ENCODE measurements around the gene PRPF19.

The PRPF19 gene
- total RNA-seq, result 50.7 to 52.2 (median 51.2) reads per million in 3 donors

DNA sequence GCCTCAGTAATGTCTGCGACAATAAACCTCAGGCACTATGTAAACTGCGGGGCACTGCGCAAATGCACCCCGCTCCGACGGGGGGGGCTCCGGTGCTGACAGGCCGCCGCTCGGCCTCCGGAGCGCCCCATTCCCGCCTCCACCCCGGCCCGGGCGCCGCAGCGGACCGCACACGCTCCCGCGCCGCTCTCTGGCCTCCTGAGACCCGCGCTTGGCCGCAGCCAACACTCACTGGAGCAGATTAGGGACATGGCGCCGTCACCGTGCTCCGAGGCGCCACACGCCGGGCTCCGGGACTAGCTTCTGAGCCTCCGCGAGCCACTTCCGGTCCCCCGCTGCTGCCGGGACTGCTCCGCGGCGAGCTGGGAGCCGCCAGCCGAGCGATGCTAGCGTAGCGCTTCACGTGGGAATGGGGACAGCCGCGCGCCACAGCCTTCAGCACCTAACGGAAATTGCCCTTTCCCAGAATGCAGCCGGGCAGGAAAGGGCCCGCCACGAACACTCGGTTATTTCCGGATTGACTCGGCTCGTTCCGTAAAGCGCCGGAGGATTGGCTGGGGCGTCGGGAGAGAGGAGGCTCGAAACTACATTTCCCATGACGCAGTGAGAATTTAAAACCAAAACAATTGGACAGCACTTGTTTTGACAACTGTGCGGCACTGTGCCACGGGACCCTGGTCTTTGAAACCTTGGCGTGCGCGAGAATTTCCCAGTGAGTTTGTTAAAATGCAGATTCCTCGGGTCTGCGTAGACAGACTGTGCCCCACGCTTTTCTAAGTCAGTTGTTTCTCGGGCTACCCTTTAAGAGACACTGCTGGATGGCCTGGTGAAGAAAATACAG lies at the start of gene PRPF19:
TSS of gene PRPF19 (minus strand) at position 454 of the 841 bp plus-strand sequence. CDS start at position 251, 203 bp downstream.
- Histone ChIP-seq H3K4me1 (ENCODE audit: control insufficient read depth, insufficient read depth, low read length, poor library complexity, severe bottlenecking) (peaks cover 18% of the 10 kb centered on the region), H3K4me3 (ENCODE audit: insufficient read depth, low read depth, low read length, poor library complexity, severe bottlenecking) (peak within 1 kb of the TSS; percentile 77), H3K27me3 (replicated peaks; ENCODE audit: control insufficient read depth, insufficient read depth, low read length, poor library complexity, severe bottlenecking) (no peaks in the 10 kb centered on the region), H3K36me3 (ENCODE audit: control insufficient read depth, insufficient read depth, low read length) (peaks cover 24% of the 10 kb centered on the region), H3K27ac (ENCODE audit: insufficient read depth, low read length, poor library complexity, severe bottlenecking) (peak within 1 kb of the TSS; percentile 88), H3K9me3 (ENCODE audit: control insufficient read depth, low read length) (no peaks in the 10 kb centered on the region)
- peak; percentile 94 to 99 (median 99) for DNase-seq

- no peak for DNase-seq
- peaks cover 14% of the 10 kb centered on the region for H3K27me3 ChIP-seq (replicated peaks; ENCODE audit: control insufficient read depth, insufficient read depth, low read length, poor library complexity, severe bottlenecking)
- no peaks in the 10 kb centered on the region for H3K36me3 ChIP-seq (ENCODE audit: control insufficient read depth, insufficient read depth, low read length)
- H3K9me3 ChIP-seq (ENCODE audit: control insufficient read depth, low read length), result no peaks in the 10 kb centered on the region
- H3K4me1 ChIP-seq (ENCODE audit: control insufficient read depth, insufficient read depth, low read length, poor library complexity, severe bottlenecking), result peaks cover 18% of the 10 kb centered on the region
- H3K4me3 ChIP-seq (ENCODE audit: insufficient read depth, low read depth, low read length, poor library complexity, severe bottlenecking), result no peak overlapping the region
- H3K27ac ChIP-seq (ENCODE audit: insufficient read depth, low read length, poor library complexity, severe bottlenecking), result no peak overlapping the region
These were observed 49.2 kb upstream of the PRPF19 start for GRCh38 chr11:60955571-60955970.

- no peak for DNase-seq
- Histone ChIP-seq H3K4me3 (ENCODE audit: insufficient read depth, low read depth, low read length, poor library complexity, severe bottlenecking) (no peak overlapping the region), H3K9me3 (ENCODE audit: control insufficient read depth, low read length) (no peaks in the 10 kb centered on the region), H3K27ac (ENCODE audit: insufficient read depth, low read length, poor library complexity, severe bottlenecking) (no peak overlapping the region), H3K4me1 (ENCODE audit: control insufficient read depth, insufficient read depth, low read length, poor library complexity, severe bottlenecking) (peaks cover 18% of the 10 kb centered on the region), H3K27me3 (replicated peaks; ENCODE audit: control insufficient read depth, insufficient read depth, low read length, poor library complexity, severe bottlenecking) (peaks cover 14% of the 10 kb centered on the region), H3K36me3 (ENCODE audit: control insufficient read depth, insufficient read depth, low read length) (no peaks in the 10 kb centered on the region)
These were observed 48.0 kb upstream of the PRPF19 start for GRCh38 chr11:60954421-60954820.

- no peak overlapping the region for H3K27ac ChIP-seq (ENCODE audit: insufficient read depth, low read length, poor library complexity, severe bottlenecking)
- no peak for DNase-seq
- H3K27me3 ChIP-seq (replicated peaks; ENCODE audit: control insufficient read depth, insufficient read depth, low read length, poor library complexity, severe bottlenecking), result peaks cover 14% of the 10 kb centered on the region
- no peaks in the 10 kb centered on the region for H3K9me3 ChIP-seq (ENCODE audit: control insufficient read depth, low read length)
- peaks cover 18% of the 10 kb centered on the region for H3K4me1 ChIP-seq (ENCODE audit: control insufficient read depth, insufficient read depth, low read length, poor library complexity, severe bottlenecking)
- no peak overlapping the region for H3K4me3 ChIP-seq (ENCODE audit: insufficient read depth, low read depth, low read length, poor library complexity, severe bottlenecking)
- no peaks in the 10 kb centered on the region for H3K36me3 ChIP-seq (ENCODE audit: control insufficient read depth, insufficient read depth, low read length)
These were observed 47.4 kb upstream of the PRPF19 start for GRCh38 chr11:60953781-60954180.

DNA sequence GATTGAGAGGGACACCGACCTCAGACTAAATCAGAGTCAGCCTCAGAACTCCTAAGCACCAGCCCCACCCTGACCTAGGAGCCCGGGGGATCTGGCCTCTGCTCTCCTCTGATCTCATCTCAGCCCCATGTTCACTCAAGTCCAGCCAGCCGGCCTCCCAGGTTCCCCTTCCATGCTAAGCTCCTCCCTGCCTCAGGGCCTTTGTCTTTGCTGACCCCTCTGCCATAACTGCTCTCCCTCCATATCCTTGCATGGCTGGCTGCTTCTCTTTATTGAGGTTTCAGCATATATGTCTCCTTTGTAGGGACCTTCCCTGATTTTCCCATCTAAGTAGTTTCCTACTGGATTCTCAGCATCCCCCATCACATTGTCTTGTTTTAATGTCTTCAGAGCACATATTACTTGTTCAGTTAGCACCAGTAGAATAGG lies 46.4 kb upstream of the PRPF19 start:
- no peak for DNase-seq
- Histone ChIP-seq H3K9me3 (ENCODE audit: control insufficient read depth, low read length) (no peaks in the 10 kb centered on the region), H3K36me3 (ENCODE audit: control insufficient read depth, insufficient read depth, low read length) (no peaks in the 10 kb centered on the region), H3K4me3 (ENCODE audit: insufficient read depth, low read depth, low read length, poor library complexity, severe bottlenecking) (no peak overlapping the region), H3K27me3 (replicated peaks; ENCODE audit: control insufficient read depth, insufficient read depth, low read length, poor library complexity, severe bottlenecking) (peaks cover 14% of the 10 kb centered on the region), H3K27ac (ENCODE audit: insufficient read depth, low read length, poor library complexity, severe bottlenecking) (peak overlapping the region; percentile 45), H3K4me1 (ENCODE audit: control insufficient read depth, insufficient read depth, low read length, poor library complexity, severe bottlenecking) (peaks cover 18% of the 10 kb centered on the region)

DNA sequence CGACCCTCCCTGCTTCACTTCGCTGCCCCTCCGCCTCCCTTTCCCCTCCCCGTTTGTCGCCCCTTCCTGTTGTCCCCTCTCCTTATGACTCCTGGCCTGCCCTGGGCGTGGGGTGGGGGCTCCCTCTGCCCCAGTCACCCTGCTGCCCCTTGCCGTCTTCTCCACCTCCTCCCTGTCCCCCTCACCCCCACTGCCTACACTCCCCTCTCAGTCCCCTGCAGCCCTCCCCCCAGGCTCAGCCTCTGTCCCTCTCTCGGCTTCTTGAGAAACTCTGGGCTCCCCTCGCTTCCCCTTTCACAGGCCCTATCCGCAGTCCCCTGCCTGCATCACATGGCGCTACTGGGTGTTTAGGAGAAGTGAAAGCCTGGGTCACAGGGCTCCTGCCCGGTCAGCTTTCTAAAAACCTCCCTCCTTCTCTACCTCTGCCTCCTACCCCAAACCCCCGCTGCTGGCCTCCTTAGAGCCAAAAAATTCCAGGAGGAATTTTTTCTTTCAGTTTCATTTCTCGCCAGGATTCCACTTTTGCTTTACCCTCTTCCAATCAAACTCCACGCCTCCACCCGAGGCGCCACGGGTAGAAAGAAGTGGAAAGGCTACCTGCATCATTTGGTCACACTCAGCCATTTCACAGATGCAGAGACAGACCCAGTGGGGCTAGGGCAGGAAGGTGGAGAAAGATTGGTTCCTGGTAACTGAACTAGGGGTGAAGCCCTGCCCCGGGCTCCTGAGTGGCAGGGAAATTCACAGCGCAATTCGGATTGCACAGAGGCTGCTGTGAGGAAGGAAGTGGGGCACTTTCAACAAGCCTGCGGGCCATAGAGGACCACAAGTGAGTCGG lies 45.7 kb upstream of the PRPF19 start, which contains the start of gene SLC15A3:
TSS of gene SLC15A3 (minus strand) at position 273 of the 838 bp plus-strand sequence. CDS start 625 bp downstream, outside the sequence.
- Histone ChIP-seq H3K36me3 (ENCODE audit: control insufficient read depth, insufficient read depth, low read length) (no peaks in the 10 kb centered on the region), H3K27ac (ENCODE audit: insufficient read depth, low read length, poor library complexity, severe bottlenecking) (peak within 1 kb of the TSS; percentile 45), H3K4me3 (ENCODE audit: insufficient read depth, low read depth, low read length, poor library complexity, severe bottlenecking) (peak within 1 kb of the TSS; percentile 35), H3K4me1 (ENCODE audit: control insufficient read depth, insufficient read depth, low read length, poor library complexity, severe bottlenecking) (peaks cover 18% of the 10 kb centered on the region), H3K9me3 (ENCODE audit: control insufficient read depth, low read length) (no peaks in the 10 kb centered on the region), H3K27me3 (replicated peaks; ENCODE audit: control insufficient read depth, insufficient read depth, low read length, poor library complexity, severe bottlenecking) (peaks cover 14% of the 10 kb centered on the region)
- no peak for DNase-seq

DNA sequence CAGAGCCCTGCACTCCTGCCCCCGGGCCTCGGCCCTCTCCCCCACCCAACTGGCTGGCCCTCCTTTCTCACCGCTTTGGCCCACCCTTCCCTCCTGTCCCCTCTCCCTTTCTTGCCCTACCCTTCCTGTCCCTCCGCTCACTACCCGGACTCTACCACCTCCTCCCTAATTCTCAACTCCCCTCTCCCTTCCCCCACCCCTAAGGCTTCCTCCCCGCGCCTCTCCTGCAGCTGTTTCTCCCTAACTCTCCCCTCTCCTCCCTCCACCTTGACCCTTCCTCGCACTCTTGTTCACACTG lies 45.2 kb upstream of the PRPF19 start:
- no peaks in the 10 kb centered on the region for H3K36me3 ChIP-seq (ENCODE audit: control insufficient read depth, insufficient read depth, low read length)
- peaks cover 18% of the 10 kb centered on the region for H3K4me1 ChIP-seq (ENCODE audit: control insufficient read depth, insufficient read depth, low read length, poor library complexity, severe bottlenecking)
- H3K9me3 ChIP-seq (ENCODE audit: control insufficient read depth, low read length), result no peaks in the 10 kb centered on the region
- peaks cover 14% of the 10 kb centered on the region for H3K27me3 ChIP-seq (replicated peaks; ENCODE audit: control insufficient read depth, insufficient read depth, low read length, poor library complexity, severe bottlenecking)
- H3K4me3 ChIP-seq (ENCODE audit: insufficient read depth, low read depth, low read length, poor library complexity, severe bottlenecking), result no peak overlapping the region
- no peak overlapping the region for H3K27ac ChIP-seq (ENCODE audit: insufficient read depth, low read length, poor library complexity, severe bottlenecking)
- no peak for DNase-seq

GRCh38 chr11:60950933-60951605 lies 44.7 kb upstream of the PRPF19 start:
- Histone ChIP-seq H3K4me3 (ENCODE audit: insufficient read depth, low read depth, low read length, poor library complexity, severe bottlenecking) (no peak overlapping the region), H3K9me3 (ENCODE audit: control insufficient read depth, low read length) (no peaks in the 10 kb centered on the region), H3K36me3 (ENCODE audit: control insufficient read depth, insufficient read depth, low read length) (no peaks in the 10 kb centered on the region), H3K27me3 (replicated peaks; ENCODE audit: control insufficient read depth, insufficient read depth, low read length, poor library complexity, severe bottlenecking) (peaks cover 14% of the 10 kb centered on the region), H3K4me1 (ENCODE audit: control insufficient read depth, insufficient read depth, low read length, poor library complexity, severe bottlenecking) (peaks cover 18% of the 10 kb centered on the region), H3K27ac (ENCODE audit: insufficient read depth, low read length, poor library complexity, severe bottlenecking) (no peak overlapping the region)
- no peak for DNase-seq

DNA sequence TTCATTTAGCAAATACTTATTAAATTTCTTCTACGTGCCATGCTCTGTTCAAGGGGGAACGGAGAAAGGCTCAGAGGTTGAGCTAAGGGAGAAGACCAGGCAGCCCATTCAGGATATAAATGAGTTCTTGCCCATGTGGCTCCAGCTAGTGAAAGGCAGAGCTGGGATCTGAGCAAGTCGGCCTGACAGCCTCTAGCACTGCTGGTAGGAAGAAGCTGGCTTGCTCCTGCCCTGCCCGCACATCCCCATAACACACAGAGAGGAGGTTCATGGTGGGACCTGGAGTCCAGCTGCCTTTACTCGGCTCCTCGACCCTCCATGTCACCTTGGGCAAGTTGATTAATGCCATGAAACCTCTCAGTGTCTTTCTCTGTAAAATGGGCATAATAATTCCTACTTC lies 43.6 kb upstream of the PRPF19 start:
- Histone ChIP-seq H3K36me3 (ENCODE audit: control insufficient read depth, insufficient read depth, low read length) (no peaks in the 10 kb centered on the region), H3K27ac (ENCODE audit: insufficient read depth, low read length, poor library complexity, severe bottlenecking) (no peak overlapping the region), H3K9me3 (ENCODE audit: control insufficient read depth, low read length) (no peaks in the 10 kb centered on the region), H3K27me3 (replicated peaks; ENCODE audit: control insufficient read depth, insufficient read depth, low read length, poor library complexity, severe bottlenecking) (peaks cover 14% of the 10 kb centered on the region), H3K4me1 (ENCODE audit: control insufficient read depth, insufficient read depth, low read length, poor library complexity, severe bottlenecking) (peaks cover 18% of the 10 kb centered on the region), H3K4me3 (ENCODE audit: insufficient read depth, low read depth, low read length, poor library complexity, severe bottlenecking) (no peak overlapping the region)
- no peak for DNase-seq

All from effector memory CD4-positive, alpha-beta T cell (primary cell).